ENCODE measurements around the gene ZNF622. TPM values are rescaled to one million over a fixed set of nuclear protein-coding genes. Genes with fewer than 3 reads are reported as not detected.
A peak's percentile ranks its signal among the peaks of the same experiment; 100 is the strongest.
"Not testable (repeated sequence)": the region's sequence is repeated elsewhere in the genome, so short reads cannot be mapped to it uniquely, and the experiment has no call there.

ZNF622 gene
- polyA plus RNA-seq, 6 donors from 2014 or later: 41.4 to 83.3 (median 46.7) TPM

DNA sequence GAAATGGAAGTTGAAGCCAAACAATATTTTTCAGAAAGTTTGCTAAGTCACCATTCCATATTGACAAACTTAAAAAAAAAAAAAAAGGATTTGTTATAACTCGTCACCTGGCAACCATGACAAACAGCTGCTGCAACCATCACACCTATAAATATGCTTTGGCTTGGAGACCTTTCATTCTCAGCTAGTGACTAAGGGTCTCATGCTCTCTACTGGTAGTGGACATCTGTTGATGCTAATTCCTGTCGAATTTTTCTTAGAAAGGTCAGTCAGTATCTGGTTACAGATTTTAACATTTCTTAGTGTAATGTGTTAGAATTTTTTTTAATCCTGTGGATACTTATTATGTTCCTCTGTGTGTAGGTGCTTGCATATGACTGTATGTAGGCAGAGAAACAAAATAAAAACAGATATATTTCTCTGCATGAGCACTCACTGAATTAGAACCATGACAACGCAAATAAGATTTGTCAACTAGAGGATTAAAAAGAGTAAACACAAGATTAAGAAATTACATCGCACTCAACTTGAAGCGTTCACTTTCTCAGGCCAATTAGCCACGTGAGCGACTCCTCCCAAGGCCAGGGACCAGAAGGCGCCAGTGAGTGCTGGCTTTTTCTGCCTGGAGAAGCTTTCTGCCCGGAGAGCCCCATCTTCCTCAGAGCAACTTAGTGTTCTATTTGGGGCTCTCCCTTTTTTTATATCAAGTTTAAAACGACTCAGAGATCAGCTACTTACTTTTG lies 27.0 kb upstream of the ZNF622 start:
- Mint-ChIP-seq H3K27ac (peak overlapping the region in 1 of 6 donors; percentile 34), H3K4me3 (no peak overlapping the region), H3K4me1 (no peaks in the 10 kb centered on the region), H3K36me3 (peaks cover 11 to 17% of the 10 kb centered on the region in 2 donors), H3K9me3 (peaks cover 5 to 29% (median 21%) of the 10 kb centered on the region in 7 donors), H3K27me3 (no peaks in the 10 kb centered on the region)
- DNase-seq (no peak), ATAC-seq (ENCODE audit: low read depth in 2 of 2) (no peak)

DNA sequence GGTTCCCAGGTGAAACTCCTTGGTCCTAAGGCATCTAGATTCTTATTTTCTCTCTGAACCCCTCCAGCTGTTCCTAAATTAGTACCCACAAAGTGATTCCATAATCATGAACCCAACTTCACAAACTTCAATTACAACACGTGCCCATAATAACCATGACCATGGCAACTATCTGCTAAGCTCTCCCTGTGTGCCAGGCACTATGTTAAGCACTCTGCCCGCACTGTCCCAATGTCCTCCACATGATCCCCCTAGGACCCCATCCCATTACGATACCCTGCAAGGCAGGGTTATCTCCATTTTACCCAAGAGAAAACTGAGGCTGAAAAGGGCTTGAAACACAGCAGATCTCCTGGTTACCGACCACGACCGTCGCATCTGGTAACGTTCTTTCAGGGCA lies 25.3 kb upstream of the ZNF622 start:
- ATAC-seq (ENCODE audit: low read depth in 2 of 2) (no peak), DNase-seq (no peak)
- H3K4me3 Mint-ChIP-seq: no peak overlapping the region
- peaks cover 10 to 11% of the 10 kb centered on the region in 2 donors for H3K36me3 Mint-ChIP-seq
- H3K27ac Mint-ChIP-seq: peak overlapping the region in 2 of 6 donors; percentile 39 to 70
- H3K9me3 Mint-ChIP-seq: peaks cover 5 to 19% (median 12%) of the 10 kb centered on the region in 7 donors
- peaks cover 0 to 4% (median 0%) of the 10 kb centered on the region in 3 donors for H3K4me1 Mint-ChIP-seq
- no peaks in the 10 kb centered on the region for H3K27me3 Mint-ChIP-seq

DNA sequence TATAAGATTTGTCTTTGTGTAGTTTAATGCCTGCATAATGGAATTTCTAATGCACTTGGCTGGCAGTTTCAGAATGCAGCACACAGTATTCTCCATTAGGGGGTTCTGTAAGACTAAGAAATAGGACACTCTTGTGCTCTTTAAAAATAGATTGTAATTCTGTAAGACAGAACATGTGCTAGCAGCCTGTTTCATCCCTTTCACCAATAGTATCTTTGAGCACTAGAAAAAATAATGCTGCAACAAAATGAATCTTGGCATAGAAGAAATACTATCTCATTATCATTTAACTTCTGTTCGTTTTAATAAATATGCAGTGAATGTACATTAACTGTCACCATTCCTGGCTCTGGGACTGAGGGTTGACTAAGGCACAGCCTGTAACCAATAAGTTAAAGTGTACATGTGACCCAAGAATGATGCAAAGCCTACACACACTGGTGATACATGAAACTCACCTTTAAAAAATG lies 23.8 kb upstream of the ZNF622 start:
- ATAC-seq (ENCODE audit: low read depth in 2 of 2) (peak; percentile 47 to 61), DNase-seq (peak; percentile 13)
- H3K27ac Mint-ChIP-seq: no peak overlapping the region
- no peak overlapping the region for H3K4me3 Mint-ChIP-seq
- peaks cover 0 to 4% (median 0%) of the 10 kb centered on the region in 3 donors for H3K4me1 Mint-ChIP-seq
- H3K36me3 Mint-ChIP-seq: peaks cover 2 to 3% of the 10 kb centered on the region in 2 donors
- no peaks in the 10 kb centered on the region for H3K27me3 Mint-ChIP-seq
- H3K9me3 Mint-ChIP-seq: peaks cover 0 to 4% (median under 1%) of the 10 kb centered on the region in 7 donors

DNA sequence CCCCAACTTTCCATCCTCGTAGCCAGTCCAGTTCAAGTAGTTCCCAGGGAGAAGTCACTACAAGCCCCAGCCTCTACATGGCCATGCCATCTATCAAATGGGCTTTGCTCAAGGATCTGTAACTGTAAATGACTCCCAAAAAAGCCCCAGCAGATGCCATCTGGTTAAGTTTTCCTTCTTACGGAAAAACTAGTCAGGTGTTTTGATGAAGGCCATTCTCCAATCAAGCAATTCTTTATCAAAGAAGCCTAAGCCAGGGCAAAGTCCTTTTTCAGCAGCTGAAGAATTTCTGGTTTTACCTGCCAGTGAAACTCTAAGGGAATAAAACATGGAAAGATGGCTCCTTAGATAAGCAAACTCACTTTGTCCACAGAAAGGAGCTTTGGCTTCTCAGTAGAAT lies 21.9 kb upstream of the ZNF622 start:
- Mint-ChIP-seq H3K4me1 (peaks cover 0 to 4% (median 0%) of the 10 kb centered on the region in 3 donors), H3K9me3 (no peaks in the 10 kb centered on the region), H3K27me3 (no peaks in the 10 kb centered on the region), H3K4me3 (no peak overlapping the region), H3K27ac (peak overlapping the region in 1 of 6 donors; percentile 41), H3K36me3 (no peaks in the 10 kb centered on the region)
- DNase-seq (no peak), ATAC-seq (ENCODE audit: low read depth in 2 of 2) (no peak)

DNA sequence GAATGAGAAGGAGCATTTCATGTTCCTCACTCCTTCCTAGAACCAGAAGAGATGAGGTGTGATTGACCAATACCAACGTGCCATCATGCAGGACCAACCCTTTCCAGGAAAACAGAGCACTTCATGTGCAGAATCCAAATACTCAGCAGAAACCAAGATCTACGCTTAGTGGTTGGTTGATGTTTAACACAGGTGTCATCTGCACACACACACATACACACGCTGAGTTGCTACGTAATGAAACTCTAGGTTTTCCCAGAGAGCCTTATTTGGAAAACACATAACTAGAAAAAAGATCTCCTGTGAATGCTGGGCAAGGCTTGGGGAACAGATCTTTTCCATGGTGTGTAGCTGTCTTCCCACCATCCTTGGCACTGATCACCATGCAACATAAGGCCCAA lies 21.1 kb upstream of the ZNF622 start:
- H3K27ac Mint-ChIP-seq: peak overlapping the region in 1 of 6 donors; percentile 4

DNA sequence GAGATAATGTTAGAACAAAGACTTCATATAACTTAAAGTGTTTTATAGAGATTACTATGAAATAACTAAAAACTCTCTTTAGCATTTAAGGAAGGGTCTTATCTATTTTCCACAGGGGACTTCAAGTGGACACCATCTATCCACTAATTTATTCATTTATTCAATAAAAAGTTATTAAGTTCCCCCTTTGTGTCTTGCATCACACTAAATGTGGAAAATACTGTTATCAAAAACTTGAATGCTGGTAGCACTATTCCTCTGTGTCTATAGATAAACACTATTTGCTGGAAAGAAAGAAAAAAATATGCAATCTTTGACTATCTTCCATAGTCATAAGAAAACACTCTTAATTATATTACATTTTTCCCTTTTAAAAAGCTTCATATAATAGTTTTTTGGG lies 20.1 kb upstream of the ZNF622 start:
- no peak for ATAC-seq (ENCODE audit: low read depth in 2 of 2)
- Mint-ChIP-seq H3K4me3 (no peak overlapping the region), H3K36me3 (no peaks in the 10 kb centered on the region), H3K4me1 (peaks cover 0 to 4% (median 0%) of the 10 kb centered on the region in 3 donors), H3K27me3 (no peaks in the 10 kb centered on the region), H3K9me3 (no peaks in the 10 kb centered on the region), H3K27ac (no peak overlapping the region)
- DNase-seq: no peak

More for the DNA sequence above, 21.1 kb upstream of the ZNF622 start:
- DNase-seq (no peak), ATAC-seq (ENCODE audit: low read depth in 2 of 2) (no peak)
- H3K4me1 Mint-ChIP-seq: peaks cover 0 to 4% (median 0%) of the 10 kb centered on the region in 3 donors
- no peak overlapping the region for H3K4me3 Mint-ChIP-seq
- H3K27me3 Mint-ChIP-seq: no peaks in the 10 kb centered on the region
- H3K36me3 Mint-ChIP-seq: no peaks in the 10 kb centered on the region
- H3K9me3 Mint-ChIP-seq: no peaks in the 10 kb centered on the region

DNA sequence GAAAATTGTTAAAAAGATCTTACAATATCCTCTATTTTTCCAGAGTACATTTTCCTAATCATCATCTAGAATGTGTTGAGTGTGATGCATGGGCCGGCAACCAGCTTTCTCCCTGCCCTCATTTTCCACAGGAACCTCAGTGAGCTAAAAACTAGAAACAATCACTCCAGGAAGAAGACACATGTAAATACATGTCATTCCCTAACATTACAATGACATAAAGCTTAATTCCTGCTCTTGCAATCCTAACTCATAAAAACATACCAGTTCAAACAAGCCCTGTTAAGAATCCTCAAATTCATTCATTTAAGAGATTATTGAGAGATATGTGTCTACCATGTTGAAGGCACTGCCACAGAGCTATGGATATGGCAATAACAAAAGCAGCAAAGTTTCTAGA lies 18.5 kb upstream of the ZNF622 start:
- Mint-ChIP-seq H3K4me3 (no peak overlapping the region), H3K27ac (peak overlapping the region in 1 of 6 donors; percentile 44), H3K4me1 (peaks cover 0 to 4% (median 0%) of the 10 kb centered on the region in 3 donors), H3K9me3 (no peaks in the 10 kb centered on the region), H3K36me3 (no peaks in the 10 kb centered on the region), H3K27me3 (no peaks in the 10 kb centered on the region)
- DNase-seq (no peak), ATAC-seq (ENCODE audit: low read depth in 2 of 2) (no peak)

DNA sequence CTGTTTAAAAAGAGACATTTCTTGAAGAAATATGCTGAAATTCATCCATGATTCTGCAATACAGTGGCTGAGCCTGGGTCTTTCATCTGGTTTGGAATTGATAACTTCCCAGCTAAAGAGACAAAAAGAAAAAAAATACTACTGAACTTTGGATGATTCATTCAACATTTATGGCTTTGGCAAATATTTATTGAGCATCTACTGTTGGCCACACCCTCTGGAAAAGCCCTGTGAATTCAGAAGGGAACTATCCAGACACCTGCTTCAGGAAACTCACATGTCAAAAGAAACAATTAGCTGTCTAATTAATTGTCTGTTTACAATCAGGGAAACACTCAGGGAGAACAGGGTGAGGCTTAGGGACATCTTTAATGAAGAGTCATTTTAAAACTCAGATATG lies 17.8 kb upstream of the ZNF622 start:
- Mint-ChIP-seq H3K4me1 (peaks cover 0 to 4% (median 0%) of the 10 kb centered on the region in 3 donors), H3K9me3 (no peaks in the 10 kb centered on the region), H3K27ac (no peak overlapping the region)

DNA sequence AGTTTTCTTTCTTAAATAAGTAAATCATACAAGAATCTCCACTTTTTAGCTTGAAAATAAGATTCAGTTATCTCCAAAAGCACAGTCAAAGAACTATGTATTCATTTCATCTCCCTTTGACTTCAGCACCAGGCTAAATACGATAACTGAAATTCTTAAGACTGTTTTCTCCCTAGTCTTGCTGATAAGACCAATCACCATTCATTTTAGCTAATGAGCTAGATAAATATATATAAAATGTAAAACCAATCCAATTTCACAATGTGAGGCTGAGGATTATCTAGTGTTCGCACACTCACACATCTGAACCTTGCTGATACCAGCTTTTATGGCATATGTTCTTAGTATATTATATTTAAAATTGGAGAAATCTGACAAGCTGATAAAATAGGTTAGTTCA lies 17.3 kb upstream of the ZNF622 start:
- no peaks in the 10 kb centered on the region for H3K27me3 Mint-ChIP-seq
- peaks cover 0 to 4% (median 0%) of the 10 kb centered on the region in 3 donors for H3K4me1 Mint-ChIP-seq
- no peak overlapping the region for H3K4me3 Mint-ChIP-seq
- ATAC-seq (ENCODE audit: low read depth in 2 of 2): no peak
- no peaks in the 10 kb centered on the region for H3K36me3 Mint-ChIP-seq
- no peaks in the 10 kb centered on the region for H3K9me3 Mint-ChIP-seq
- H3K27ac Mint-ChIP-seq: no peak overlapping the region
- DNase-seq: no peak

More for the DNA sequence above, 17.8 kb upstream of the ZNF622 start:
- DNase-seq (no peak), ATAC-seq (ENCODE audit: low read depth in 2 of 2) (no peak)
- no peak overlapping the region for H3K4me3 Mint-ChIP-seq
- no peaks in the 10 kb centered on the region for H3K27me3 Mint-ChIP-seq
- H3K36me3 Mint-ChIP-seq: no peaks in the 10 kb centered on the region

DNA sequence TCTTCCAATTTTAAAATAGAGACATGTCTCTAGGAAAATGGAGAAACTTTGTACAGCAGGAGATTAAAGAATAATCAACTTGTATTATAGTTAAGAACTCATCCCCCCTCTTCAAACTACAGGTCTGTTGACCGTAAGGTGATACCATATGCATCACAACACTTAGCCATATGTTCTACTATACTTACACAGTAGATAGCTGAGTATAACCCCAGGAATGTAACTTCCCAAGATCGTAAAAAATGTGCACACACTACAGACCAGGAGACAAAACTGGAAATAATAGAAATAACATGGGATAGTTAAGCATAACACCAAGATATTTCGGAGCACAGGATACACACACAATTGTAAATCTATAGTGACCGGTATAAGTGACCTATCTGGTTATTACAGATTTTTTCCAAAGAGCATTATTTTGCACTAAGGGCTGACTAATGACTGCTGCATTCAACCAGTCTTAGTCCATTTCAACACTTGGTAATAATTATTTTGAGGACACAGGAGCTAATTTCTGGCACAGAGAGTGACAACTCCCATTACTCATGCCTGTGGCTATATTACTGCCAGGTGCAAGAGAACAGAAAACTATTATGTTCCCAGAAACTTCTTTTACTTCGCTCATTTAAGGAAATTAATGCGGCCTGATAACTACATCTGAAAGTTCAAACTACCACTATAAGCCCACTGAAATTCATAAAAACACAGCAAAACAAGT lies 15.4 kb upstream of the ZNF622 start:
- no peak for ATAC-seq (ENCODE audit: low read depth in 2 of 2)

DNA sequence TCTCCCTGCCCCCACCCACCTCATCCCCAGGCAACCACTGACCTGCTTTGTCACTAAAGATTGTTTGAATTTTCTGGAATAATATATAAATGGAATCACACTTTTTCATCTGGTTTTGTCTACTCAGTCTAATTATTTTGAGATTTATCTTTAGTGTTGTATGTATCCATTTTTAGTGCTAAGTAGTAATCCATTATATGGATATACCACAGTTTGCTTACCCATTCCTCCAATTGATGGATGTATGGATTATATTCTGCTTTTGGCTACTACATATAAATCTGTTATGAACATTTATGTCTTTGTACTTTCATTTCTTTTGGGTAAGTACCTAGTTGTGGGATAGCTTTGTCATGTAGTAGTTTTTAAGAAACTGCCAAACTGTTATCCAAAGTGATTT lies 14.5 kb upstream of the ZNF622 start:
- ATAC-seq (ENCODE audit: low read depth in 2 of 2): no peak
- Mint-ChIP-seq H3K36me3 (no peaks in the 10 kb centered on the region), H3K27ac (no peak overlapping the region), H3K4me3 (no peak overlapping the region), H3K4me1 (no peaks in the 10 kb centered on the region), H3K27me3 (no peaks in the 10 kb centered on the region), H3K9me3 (no peaks in the 10 kb centered on the region)
- DNase-seq: no peak

More for the DNA sequence above, 15.4 kb upstream of the ZNF622 start:
- Mint-ChIP-seq H3K36me3 (no peaks in the 10 kb centered on the region), H3K4me1 (no peaks in the 10 kb centered on the region), H3K27ac (no peak overlapping the region), H3K4me3 (no peak overlapping the region), H3K27me3 (no peaks in the 10 kb centered on the region), H3K9me3 (no peaks in the 10 kb centered on the region)
- no peak for DNase-seq

DNA sequence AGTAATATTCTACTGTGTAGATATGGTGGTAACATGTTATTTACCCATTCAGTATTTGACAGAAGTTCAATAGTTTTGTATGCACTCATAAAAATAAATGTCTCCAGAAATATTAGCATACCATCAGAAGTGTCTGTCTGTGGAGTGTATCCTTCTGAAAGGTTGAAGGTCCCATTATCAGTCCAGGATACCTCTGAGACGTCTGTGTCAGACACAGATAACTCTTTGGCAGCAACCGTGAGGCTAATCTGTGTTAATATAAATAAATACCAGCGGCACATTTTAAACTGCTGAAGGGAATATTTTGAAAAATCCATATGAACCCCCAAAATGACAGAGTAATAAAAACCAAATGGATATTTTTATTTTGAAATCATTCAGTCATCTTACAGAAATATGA lies 11.9 kb upstream of the ZNF622 start:
- no peaks in the 10 kb centered on the region for H3K4me1 Mint-ChIP-seq
- ATAC-seq (ENCODE audit: low read depth in 2 of 2) (no peak), DNase-seq (no peak)
- no peaks in the 10 kb centered on the region for H3K36me3 Mint-ChIP-seq
- H3K4me3 Mint-ChIP-seq: no peak overlapping the region
- H3K9me3 Mint-ChIP-seq: no peaks in the 10 kb centered on the region
- no peak overlapping the region for H3K27ac Mint-ChIP-seq
- no peaks in the 10 kb centered on the region for H3K27me3 Mint-ChIP-seq

DNA sequence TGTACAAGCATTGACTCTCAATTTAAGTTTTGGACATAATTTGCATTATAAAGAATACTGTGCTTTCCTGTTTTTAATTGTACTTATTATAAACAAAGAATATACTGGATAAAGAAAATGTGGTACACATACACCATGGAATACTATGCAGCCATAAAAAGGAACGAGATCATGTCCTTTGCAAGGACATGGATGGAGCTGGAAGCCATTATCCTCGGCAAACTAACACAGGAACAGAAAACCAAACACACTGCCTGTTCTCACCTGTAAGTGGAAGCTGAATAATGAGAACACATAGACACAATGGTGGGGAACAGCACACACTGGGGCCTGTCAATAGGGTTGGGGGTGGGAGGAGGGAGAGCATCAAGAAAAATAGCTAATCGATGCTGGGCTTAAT lies 10.8 kb upstream of the ZNF622 start:
- DNase-seq; H3K36me3 Mint-ChIP-seq; H3K9me3 Mint-ChIP-seq; H3K27ac Mint-ChIP-seq; H3K4me1 Mint-ChIP-seq; ATAC-seq (ENCODE audit: low read depth in 2 of 2); H3K27me3 Mint-ChIP-seq; H3K4me3 Mint-ChIP-seq: not testable (repeated sequence)

DNA sequence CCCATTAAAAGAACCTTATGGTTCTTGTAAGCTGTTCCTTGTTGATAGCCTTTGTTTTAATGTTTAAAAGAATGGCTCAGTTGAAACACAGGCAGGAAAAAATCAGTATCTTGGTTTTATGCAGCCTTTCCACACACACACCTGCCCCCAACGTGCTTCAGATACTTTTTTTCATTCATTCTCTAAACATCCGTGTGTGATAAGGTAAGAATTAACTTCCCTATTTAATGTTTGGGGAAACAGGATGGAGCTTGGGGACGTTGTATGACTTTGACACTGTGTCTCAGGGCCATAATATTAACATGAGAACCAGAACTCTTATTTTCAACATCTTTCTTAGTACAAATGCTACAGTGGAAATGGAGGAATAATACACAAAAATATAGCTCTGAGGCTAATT lies 5.8 kb upstream of the ZNF622 start:
- no peaks in the 10 kb centered on the region for H3K36me3 Mint-ChIP-seq
- peaks cover 23 to 26% (median 23%) of the 10 kb centered on the region in 3 donors for H3K4me1 Mint-ChIP-seq
- ATAC-seq (ENCODE audit: low read depth in 2 of 2) (no peak), DNase-seq (no peak)
- H3K27me3 Mint-ChIP-seq: no peaks in the 10 kb centered on the region
- peaks cover 0 to under 1% (median 0%) of the 10 kb centered on the region in 7 donors for H3K9me3 Mint-ChIP-seq
- no peak overlapping the region for H3K27ac Mint-ChIP-seq
- H3K4me3 Mint-ChIP-seq: no peak overlapping the region
